ENCODE measurements around the gene KCNJ5. TPM values are rescaled to one million over a fixed set of nuclear protein-coding genes. Genes with fewer than 3 reads are reported as not detected.

The KCNJ5 gene
- total and polyA plus RNA-seq, 10 of the 15 experiments (the other 5 are each of a cell fraction or from before 2014, with no cell fraction given): 0.03 TPM; not detected in 8

DNA sequence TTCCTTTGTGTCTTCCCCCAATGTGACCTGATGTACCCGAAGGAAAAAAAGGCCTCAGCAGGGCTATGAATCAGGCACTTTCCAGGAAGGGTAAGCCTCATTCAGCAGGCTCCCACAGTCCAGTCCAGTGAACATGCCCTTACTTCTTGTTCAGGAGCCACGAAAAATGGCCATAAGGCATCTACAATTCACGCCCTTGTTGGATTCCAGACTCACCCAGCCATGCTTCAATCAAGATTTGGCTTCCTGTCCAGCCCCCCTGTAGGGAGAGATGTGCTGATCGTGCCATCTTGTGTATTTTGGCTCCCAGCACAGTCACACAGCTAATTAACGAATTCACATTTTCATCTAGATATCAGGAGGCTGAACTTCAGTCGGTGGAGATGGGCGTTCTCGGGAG, 9.9 kb upstream of the KCNJ5 start:
- H3K36me3 ChIP-seq (ENCODE audit: control insufficient read depth in 2 of 2, insufficient read depth in 2 of 2, low read length in 1 of 2): no peaks in the 10 kb centered on the region
- no peaks in the 10 kb centered on the region for H3K79me2 ChIP-seq (ENCODE audit: control insufficient read depth, insufficient read depth, low read length)
- ChIA-PET POLR2A (no interaction called here), SMC1A (ENCODE audit: uncharacterized antibody, unreplicated experiment) (interaction anchor here (0.6 to 1.5 kb wide), 4 partner anchors 12 to 79 kb away, joined by 3 to 5 read pairs (median 4); no protein-coding TSS in a partner anchor), RAD21 (ENCODE audit: unreplicated experiment) (interaction anchor here (1.0 to 2.5 kb wide), 2 partner anchors 75 to 78 kb away, joined by 3 to 11 read pairs; no protein-coding TSS in a partner anchor), CTCF (interaction anchor here (1.1 to 3.3 kb wide), 8 partner anchors 11 to 724 kb away, joined by 3 to 21 read pairs (median 6); partner anchors contain the start of gene KCNJ5)
- FAIRE-seq: no peak
- BruUV-seq (replicated peaks): no TSS peak
- no peak for ATAC-seq
- H3K4me3 ChIP-seq: no peak overlapping the region
- no peaks in the 10 kb centered on the region for H4K20me1 ChIP-seq (ENCODE audit: control insufficient read depth, insufficient read depth)
- no peak overlapping the region for H3K9ac ChIP-seq (ENCODE audit: control insufficient read depth, insufficient read depth, low read length)
- intact Hi-C loops (cut with micrococcal nuclease; ENCODE audit: unreplicated experiment) (loop anchor here (5.0 kb wide), 1 partner anchor 236 kb away; no protein-coding TSS in a partner anchor), in situ Hi-C loops (cut with MboI) (loop anchor here (10.0 kb wide), 1 partner anchor 454 kb away; no protein-coding TSS in a partner anchor)
- no peak overlapping the region for H3K4me2 ChIP-seq (ENCODE audit: control insufficient read depth, insufficient read depth)
- no peaks in the 10 kb centered on the region for H3K4me1 ChIP-seq (ENCODE audit: control insufficient read depth, insufficient read depth, low read length)
- no peak overlapping the region for H3K27ac ChIP-seq (ENCODE audit: control insufficient read depth, insufficient read depth)
- 12% methylated on average over 8 of the region's 8 CpGs for WGBS (ENCODE audit: insufficient coverage, insufficient replicate concordance, low lambda C conversion rate, missing lambda C conversion rate)
- TF ChIP-seq BHLHE40 (IDR thresholded peaks at IDR 0.05; ENCODE audit: borderline replicate concordance in 1 of 2, low read depth in 2 of 2, low read length in 1 of 2) (no peak), IKZF2 (IDR thresholded peaks at IDR 0.05) (no peak)
- no peak overlapping the region for H2AFZ ChIP-seq (ENCODE audit: control insufficient read depth, low read depth, low read length)
- H3K9me3 ChIP-seq (replicated peaks; ENCODE audit: control insufficient read depth, insufficient read depth, low read length): no peaks in the 10 kb centered on the region
- no peak for DNase-seq (ENCODE audit: low read depth, low spot score)
- peaks cover 5 to 6% of the 10 kb centered on the region in 2 experiments for H3K27me3 ChIP-seq (replicated peaks in 1 of 2; ENCODE audit: control insufficient read depth in 2 of 2, insufficient read depth in 2 of 2, low read length in 1 of 2)

- ATAC-seq (no peak), FAIRE-seq (no peak), DNase-seq (ENCODE audit: low read depth, low spot score) (no peak)
- Histone ChIP-seq H3K27ac (ENCODE audit: control insufficient read depth, insufficient read depth) (no peak overlapping the region), H3K9ac (ENCODE audit: control insufficient read depth, insufficient read depth, low read length) (no peak overlapping the region), H3K4me3 (no peak overlapping the region), H3K36me3 (ENCODE audit: control insufficient read depth in 2 of 2, insufficient read depth in 2 of 2, low read length in 1 of 2) (no peaks in the 10 kb centered on the region), H3K27me3 (replicated peaks in 1 of 2; ENCODE audit: control insufficient read depth in 2 of 2, insufficient read depth in 2 of 2, low read length in 1 of 2) (peaks cover 5 to 6% of the 10 kb centered on the region in 2 experiments), H3K9me3 (replicated peaks; ENCODE audit: control insufficient read depth, insufficient read depth, low read length) (no peaks in the 10 kb centered on the region), H4K20me1 (ENCODE audit: control insufficient read depth, insufficient read depth) (no peaks in the 10 kb centered on the region), H3K4me1 (ENCODE audit: control insufficient read depth, insufficient read depth, low read length) (no peaks in the 10 kb centered on the region), H3K79me2 (ENCODE audit: control insufficient read depth, insufficient read depth, low read length) (no peaks in the 10 kb centered on the region), H2AFZ (ENCODE audit: control insufficient read depth, low read depth, low read length) (no peak overlapping the region), H3K4me2 (ENCODE audit: control insufficient read depth, insufficient read depth) (no peak overlapping the region)
- in situ Hi-C loops (cut with MboI): loop anchor here (10.0 kb wide), 1 partner anchor 452 kb away; no protein-coding TSS in a partner anchor
- BruUV-seq (replicated peaks): no TSS peak
- ChIA-PET RAD21 (ENCODE audit: unreplicated experiment) (interaction anchor here (0.8 to 2.5 kb wide), 2 partner anchors 16 to 74 kb away, joined by 3 to 11 read pairs; no protein-coding TSS in a partner anchor), POLR2A (no interaction called here), CTCF (interaction anchor here (1.1 to 3.3 kb wide), 8 partner anchors 10 to 725 kb away, joined by 3 to 21 read pairs (median 6); partner anchors contain the start of gene KCNJ5), SMC1A (ENCODE audit: uncharacterized antibody, unreplicated experiment) (interaction anchor here (1.1 kb wide), 1 partner anchor 74 kb away, joined by 7 read pairs; no protein-coding TSS in a partner anchor)
- WGBS (ENCODE audit: insufficient coverage, insufficient replicate concordance, low lambda C conversion rate, missing lambda C conversion rate): 4% methylated on average over 5 of the region's 5 CpGs
- intact Hi-C loops (cut with micrococcal nuclease; ENCODE audit: unreplicated experiment): loop anchor here (5.0 kb wide), 1 partner anchor 235 kb away; no protein-coding TSS in a partner anchor
- TF ChIP-seq NFXL1 (IDR thresholded peaks at IDR 0.05; ENCODE audit: borderline replicate concordance) (no peak), TAF1 (IDR thresholded peaks at IDR 0.05; ENCODE audit: borderline replicate concordance, low read depth, low read length) (no peak), HCFC1 (IDR thresholded peaks at IDR 0.05; ENCODE audit: low read length) (no peak), PAX8 (IDR thresholded peaks at IDR 0.05) (no peak), NRF1 (conservative IDR thresholded peaks at IDR 0.05; ENCODE audit: low read depth, low read length) (no peak), SUPT20H (IDR thresholded peaks at IDR 0.05; ENCODE audit: borderline replicate concordance, control insufficient read depth, low read depth, low read length) (no peak), JUND (IDR thresholded peaks at IDR 0.05; ENCODE audit: low read depth, low read length) (no peak), NR2C1 (IDR thresholded peaks at IDR 0.05) (no peak), KDM1A (IDR thresholded peaks at IDR 0.05; ENCODE audit: borderline replicate concordance) (no peak), ZSCAN29 (IDR thresholded peaks at IDR 0.05) (no peak), TCF7 (IDR thresholded peaks at IDR 0.05; ENCODE audit: borderline replicate concordance) (no peak)
- TF ChIP-seq, protein P1, sequence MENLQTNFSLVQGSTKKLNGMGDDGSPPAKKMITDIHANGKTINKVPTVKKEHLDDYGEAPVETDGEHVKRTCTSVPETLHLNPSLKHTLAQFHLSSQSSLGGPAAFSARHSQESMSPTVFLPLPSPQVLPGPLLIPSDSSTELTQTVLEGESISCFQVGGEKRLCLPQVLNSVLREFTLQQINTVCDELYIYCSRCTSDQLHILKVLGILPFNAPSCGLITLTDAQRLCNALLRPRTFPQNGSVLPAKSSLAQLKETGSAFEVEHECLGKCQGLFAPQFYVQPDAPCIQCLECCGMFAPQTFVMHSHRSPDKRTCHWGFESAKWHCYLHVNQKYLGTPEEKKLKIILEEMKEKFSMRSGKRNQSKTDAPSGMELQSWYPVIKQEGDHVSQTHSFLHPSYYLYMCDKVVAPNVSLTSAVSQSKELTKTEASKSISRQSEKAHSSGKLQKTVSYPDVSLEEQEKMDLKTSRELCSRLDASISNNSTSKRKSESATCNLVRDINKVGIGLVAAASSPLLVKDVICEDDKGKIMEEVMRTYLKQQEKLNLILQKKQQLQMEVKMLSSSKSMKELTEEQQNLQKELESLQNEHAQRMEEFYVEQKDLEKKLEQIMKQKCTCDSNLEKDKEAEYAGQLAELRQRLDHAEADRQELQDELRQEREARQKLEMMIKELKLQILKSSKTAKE (IDR thresholded peaks at IDR 0.05; ENCODE audit: low read depth, poor library complexity, severe bottlenecking): no peak
Observed at GRCh38 chr11:128882451-128882850, 8.7 kb upstream of the KCNJ5 start.
